A204.1 (cell line): ENCODE results near the gene SMIM8.

ENCODE experiments used
- FAIRE-seq: peaks from 2 replicates; lab custom pipeline; 2012; peaks lifted over from hg19 to GRCh38; lab: Jason Lieb, UNC

Gene SMIM8

DNA sequence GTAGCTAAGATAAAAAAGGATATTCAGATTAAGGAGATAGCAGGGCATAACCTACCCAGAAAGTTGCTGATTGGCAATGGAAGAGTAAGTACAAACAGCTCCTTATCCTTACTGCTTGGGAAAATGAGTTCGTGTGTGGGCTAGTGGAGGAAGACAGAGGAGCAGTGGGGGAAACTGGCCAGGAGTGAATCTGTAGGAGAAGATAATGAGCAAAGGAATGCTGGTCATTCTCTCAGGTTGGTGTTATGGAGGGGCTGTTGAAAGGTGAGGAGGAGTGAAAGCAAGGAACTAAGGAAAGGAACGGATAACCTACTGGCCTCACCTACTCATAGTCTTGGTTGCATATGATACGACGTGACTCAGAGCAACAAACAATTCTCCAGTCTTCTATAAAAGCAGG, 14.0 kb downstream of the SMIM8 start:
- FAIRE-seq = no peak

DNA sequence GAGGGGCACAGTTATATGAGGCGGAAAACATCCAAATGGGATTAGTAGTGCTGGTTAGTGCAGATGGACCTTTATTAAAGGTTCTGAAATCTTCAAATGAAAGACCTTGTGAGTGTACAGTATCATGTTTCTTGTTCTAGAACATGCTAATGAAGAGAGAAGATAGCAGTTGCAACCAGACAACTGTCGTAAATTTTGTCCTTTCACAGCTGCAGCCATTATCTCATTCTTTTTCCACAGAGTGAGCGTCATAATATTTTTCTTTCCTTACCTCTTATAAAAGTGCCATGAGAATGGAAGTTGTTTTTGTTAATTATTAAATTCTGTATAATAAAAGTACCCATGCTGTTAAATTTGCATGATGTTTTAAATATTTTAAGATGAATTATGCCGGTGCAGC, 17.8 kb downstream of the SMIM8 start:
- FAIRE-seq = no peak

DNA sequence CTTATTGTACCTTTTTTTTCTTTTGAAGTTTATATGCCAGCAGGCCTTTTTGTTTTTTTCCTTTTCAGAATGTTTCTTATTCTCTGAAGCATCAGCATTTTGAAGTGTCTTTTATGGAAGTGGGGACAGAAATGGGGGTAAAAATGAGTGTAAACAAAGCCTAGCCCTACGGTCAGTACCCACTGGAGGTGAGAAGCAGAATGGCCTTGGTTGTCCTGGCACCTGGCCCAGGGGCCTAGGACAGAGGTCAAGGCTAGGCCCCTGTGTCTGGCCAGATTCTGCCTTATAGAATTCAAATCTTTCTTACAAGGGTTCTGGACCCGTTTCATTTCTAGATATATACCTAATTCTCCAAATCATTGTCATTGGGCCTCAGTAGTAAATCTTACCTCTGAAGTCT, 18.8 kb downstream of the SMIM8 start:
- FAIRE-seq = no peak

DNA sequence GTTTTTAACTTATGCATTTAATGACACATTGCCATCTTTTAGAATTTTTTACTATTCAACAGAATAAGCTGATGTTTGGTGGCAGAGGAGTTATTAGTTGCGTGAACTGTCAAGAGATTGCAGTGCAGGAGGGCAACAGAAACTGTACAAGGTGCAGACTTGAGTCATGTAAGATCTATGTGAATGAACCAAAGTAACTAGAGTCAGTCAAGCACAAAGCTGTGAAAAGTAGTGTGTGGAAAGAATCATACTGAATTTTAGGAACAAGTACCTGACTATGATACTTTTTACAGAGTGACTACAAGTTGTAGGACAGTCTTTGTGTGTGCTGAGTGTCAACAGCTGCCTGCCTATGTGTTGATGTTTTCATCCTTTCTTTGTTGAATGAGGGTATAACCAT, 19.5 kb downstream of the SMIM8 start:
- FAIRE-seq = no peak

DNA sequence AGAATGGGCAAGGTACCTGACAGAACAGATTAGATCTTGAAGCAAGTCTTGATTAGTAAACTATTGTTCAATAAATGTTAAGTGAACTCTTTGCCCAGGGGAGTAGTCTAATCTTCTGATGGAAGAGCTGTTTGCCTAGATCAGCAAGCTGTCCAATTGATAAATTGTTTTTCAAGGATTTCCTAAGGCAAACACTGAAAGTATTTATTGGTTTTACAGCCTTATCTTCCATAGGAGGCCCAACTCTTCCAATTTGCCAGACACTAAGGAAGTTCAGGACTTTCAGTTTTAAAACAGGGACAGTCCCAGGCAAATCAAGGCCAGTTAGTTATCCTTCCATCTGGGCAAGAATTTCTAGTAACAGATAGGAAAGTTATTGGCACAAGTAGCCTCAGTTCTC, 20.4 kb downstream of the SMIM8 start:
- FAIRE-seq = no peak

DNA sequence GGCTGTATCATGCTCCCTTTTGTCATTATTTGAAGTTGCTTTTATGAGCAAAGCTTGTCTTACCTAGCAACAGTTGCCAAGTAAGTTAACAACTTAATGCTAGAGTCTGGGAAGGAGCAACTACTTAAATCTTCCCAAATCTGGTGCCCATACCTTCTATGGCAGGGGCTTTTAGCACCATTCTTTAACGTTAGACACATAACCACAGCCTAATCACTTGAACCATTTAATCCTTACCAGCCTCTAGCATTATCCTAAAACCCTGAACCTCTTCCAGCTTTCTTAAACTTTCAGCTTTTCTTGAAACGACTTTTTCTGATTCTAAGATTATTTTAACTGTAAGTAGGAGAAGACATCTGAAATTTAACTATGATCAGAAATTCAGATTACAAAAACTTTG, 22.3 kb downstream of the SMIM8 start, which contains the start of gene C6orf163:
Gene C6orf163, plus strand, starts transcription at position 83 of the 400 bp plus-strand sequence. Its CDS starts 287 bp downstream, at position 370.
- FAIRE-seq = no peak

DNA sequence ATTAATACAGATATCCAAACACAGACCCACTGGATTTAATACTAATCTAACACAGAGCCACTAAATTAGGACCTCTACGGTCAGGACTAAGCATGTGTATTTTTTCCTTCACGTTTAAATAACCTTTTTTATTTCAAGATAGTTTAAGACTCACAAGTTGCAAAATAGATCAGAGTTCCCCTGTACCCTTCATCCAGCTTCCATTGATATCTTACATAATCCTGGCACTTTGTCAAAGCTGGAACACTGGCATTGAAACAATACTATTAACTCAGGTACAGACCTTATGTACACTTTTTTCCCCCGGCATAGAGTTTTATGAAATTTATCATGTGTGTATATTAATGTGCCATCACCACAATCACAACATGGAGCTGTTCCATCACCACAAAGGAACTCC, 24.3 kb downstream of the SMIM8 start:
- no peak for FAIRE-seq

DNA sequence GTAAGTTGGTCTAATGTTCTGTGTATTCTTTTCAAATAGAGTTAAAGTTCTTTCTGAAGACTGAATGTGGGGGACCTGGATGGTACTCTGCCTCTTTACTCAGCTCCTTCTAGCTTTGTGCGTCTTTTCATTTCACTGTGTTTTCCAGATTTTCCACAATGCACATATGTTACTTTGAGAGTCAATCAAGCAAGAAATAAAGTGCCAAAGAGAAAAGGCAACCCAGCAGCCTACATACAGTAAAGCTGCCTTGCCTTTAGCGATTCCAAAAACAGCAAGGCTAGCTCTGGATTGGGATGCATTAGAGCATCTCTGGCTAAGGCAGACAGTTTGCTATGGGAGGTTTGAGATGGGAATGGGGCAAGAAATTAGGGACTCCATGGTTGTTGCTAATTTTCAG, 27.5 kb downstream of the SMIM8 start:
- FAIRE-seq = no peak

DNA sequence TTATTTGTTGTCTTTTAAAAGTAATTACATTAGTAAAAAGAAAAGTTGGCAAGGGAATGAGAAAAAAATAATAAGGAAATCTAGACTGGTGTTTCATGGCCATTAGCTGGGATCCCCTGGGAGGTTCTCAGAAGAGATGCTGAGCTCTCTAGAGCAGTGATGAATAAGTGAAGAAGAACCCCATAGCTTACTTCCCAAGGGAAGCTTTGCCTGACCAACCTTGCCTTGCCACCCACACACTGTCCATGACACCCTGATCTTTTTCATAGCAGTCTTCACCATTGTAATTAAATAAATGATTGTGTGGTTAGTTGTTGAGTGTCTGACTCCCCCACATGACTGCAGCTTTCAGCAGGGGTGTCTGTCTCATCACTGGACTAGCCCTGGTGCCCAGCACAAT, 28.1 kb downstream of the SMIM8 start:
- FAIRE-seq = no peak

DNA sequence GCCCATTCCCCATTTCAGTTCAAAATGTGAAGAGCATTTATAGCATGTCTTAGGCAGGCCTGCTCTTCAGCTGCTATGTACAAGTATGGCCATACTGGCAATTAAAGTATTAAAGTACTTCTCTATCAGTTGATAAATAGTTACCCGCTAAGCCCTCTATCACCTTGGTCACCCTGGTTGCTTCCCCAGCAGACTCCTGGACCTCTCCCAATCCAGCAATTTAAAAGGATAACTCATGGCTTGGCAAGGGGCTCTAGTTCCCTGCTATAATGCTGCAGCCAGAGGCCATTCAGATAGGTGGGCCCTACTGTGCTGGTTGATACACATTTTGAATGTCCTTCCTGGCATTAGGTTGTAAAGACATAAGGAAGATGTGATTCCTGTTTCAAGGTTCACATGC, 29.2 kb downstream of the SMIM8 start:
- no peak for FAIRE-seq

DNA sequence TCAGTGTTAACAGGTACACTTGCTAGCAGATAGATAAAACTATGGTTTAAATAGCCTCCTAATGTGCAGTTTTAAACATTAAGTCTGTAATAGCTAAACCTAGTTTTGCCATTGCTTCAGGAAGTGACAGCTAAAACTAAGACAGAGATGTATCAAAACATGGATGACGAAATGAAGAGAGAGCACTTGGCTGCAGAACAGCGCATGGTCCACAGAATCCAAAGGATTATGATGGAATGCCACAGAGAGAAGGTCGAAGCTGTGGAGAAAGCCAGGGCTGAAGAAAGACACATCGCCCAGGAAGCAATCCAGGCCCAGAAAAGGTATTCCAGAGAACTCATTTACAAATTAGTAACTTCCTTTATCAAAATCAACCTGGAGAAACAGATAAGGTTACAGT, 33.8 kb downstream of the SMIM8 start:
- FAIRE-seq = no peak

DNA sequence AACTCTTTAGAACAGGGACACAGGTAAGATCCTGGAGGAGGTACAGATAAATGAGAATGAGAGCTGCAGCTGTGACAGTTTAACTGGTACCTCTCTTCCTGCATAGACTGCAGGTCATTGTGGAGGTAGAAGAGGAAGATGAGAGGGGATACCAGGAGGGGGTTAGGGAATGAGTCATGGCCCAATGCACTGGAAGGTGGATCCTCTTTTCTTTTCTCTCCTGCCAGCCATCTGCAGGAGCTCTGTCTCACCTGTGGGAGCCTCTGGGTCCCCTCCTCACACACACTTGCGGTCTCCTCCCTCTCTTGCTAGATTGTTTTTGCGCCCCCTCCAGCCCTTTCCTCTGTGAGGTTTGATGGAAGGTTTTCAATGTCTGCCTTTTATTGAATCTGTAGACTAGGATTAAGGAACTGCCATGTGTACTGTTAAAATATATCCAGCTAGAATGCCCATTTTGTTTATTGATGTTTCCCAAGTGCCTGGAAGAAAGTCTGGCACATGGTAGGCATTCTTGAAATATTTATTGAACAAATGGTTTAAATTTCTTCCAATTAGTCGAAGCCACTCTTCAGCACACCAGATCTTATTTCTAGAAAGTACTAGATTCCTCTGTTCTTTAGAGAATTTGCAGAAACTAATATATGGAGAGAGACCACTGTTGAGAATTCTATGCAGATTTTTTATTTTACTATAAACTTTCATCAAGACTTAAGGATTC, 35.2 kb downstream of the SMIM8 start:
- no peak for FAIRE-seq

DNA sequence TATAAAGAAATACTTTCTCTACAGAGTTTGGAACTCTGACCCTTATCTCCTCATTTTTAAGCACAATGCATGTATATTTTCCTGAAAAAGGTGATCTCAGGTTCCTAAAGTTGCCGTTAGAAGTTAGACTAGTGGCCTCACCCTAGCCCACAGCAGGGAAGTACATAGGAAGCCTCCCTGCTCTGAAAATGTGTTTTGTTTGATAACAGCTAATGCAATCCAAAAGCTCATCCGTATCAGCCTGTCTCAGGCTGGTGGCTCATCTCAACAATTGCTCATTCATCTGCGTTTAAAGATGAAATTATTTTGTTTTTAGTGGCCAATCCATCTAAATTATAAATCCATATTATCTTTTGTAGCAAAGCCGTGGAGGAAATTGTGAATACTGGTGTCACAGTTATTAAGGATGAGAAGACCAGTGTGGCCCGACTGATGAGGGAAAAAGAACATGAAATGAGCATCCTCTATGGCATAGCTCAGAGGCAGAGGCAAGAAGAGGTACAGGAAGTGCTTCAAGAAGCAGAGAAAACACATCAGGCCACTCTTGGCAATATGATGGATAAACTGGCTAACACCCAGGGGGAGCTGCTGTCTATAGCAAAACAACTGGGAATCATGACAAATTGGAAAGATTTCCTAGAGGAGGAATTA, 42.3 kb downstream of the SMIM8 start:
- no peak for FAIRE-seq

DNA sequence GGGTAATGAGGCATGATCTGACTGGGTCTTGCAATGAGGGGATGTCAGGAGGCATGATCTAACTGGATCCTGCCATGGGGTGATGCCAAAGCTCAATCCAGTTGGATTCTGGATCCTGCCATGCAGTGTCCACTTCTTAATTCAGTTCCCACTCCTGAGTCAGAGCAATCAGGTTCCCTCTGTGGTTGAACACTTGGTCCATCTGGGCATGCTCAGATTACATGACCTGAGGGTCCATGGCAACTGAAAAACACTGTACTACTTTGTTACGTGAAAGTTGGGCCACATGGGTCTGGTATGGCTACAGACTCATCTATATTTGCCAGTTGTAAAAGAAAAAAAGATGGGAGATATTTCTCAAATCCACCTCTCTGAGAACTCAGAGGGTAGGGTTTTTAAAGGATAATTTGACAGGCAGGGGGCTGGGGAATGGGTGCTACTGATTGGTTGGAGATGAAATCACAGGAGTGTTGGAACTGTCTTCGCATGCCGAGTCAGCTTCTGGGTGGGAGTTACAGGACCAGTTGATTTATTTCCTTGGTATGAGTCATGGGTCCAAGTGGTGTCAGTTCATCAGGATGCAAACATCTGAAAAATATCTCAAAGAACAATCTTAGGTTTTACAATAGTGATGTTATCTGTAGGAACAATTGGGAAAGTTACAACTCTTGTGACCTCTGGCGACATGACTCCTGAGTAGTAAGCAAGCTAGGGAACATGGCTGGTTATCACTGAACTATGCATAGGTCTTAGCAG, 43.9 kb downstream of the SMIM8 start:
- no peak for FAIRE-seq

DNA sequence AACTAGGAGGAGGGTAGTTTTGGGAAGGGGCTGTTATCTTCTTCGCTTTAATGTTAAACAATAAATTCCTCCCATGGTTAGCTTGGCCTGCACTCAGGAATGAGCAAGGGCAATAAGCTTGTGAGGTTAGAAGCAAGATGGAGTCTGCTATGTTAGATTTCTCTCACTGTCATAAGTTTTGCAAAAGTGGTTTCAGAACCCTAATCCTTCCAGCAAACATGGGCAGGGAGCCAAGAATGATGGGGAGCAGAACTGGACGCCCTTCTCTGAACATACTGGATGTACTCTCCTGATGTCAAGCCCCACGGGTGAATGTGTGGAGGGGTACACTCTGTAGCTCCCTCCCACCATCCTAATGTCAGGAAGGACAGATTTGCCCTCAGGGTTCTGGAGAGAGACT, 44.5 kb downstream of the SMIM8 start:
- no peak for FAIRE-seq

DNA sequence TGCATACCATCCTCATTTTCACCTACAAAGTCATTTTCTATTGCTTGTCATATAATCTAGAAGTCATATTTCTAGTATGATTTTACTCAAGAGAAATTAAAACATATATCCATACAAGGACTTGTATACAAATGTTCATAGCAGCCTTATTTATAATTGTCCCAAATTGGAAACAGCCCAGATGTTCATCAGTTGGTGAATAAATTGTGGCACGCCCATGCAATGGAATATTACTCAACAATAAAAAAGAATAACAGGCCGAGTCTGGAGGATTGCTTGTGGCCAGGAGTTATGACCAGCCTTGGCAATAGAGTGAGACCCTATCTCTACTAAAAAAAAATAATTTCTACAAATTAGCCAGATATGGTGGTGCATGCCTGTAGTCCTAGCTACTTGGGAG, 51.0 kb downstream of the SMIM8 start:
- no peak for FAIRE-seq

DNA sequence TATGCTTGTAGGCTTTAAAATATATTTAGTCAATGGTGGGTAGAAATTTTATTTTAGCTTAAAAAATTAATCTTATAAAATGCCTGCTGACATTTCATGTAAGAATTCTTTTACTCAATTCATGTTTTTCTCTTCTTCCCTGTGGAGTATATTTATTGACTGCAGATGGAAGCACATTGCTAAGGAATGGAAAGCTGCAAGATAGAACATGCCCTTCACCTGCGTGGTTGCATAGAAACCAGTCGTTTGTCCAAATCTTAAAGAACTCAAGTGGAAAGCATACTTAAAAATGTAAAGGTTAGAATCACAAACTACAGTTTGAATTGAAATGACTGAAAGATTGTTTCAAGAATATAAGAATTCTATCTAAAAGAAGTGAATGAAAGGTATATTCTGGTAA, 52.9 kb downstream of the SMIM8 start:
- no peak for FAIRE-seq

DNA sequence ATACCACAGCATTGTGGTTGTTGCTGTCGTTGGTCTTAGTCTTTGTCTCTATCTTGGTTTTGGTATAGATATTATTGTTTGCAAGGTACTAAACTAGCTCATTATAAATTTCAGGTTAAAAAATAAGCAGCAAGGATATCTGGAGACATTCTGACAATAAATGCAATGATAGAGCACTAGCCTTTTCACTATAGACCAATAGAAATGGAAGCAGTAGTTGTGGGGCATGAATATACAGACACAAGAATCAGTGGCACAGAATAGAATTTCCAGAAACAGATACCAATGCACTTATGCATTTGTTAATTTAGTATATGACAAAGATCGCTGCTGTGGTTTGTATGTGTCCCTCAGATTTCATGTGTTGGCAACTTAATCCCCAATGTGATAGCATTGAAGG, 54.3 kb downstream of the SMIM8 start:
- no peak for FAIRE-seq

DNA sequence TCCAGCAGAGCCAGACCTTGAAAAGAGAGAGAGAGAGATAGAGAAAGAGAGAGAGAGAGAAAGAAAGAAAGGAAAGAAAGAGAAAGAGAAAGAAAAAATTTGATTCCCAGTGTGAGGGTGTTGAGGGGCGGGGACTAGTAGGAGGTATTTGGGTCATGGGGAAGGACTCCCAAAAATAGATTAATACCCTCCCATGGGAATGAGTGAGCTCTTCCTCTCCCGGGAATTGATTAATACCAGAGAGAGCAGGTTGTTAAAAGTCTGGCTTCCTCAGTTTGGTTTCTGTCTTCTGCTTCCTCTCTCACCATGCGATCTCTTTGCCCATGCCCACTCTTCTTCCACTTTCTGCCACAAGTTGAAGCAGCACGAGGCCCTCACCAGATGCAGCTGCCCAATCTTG, 56.6 kb downstream of the SMIM8 start:
- no peak for FAIRE-seq

DNA sequence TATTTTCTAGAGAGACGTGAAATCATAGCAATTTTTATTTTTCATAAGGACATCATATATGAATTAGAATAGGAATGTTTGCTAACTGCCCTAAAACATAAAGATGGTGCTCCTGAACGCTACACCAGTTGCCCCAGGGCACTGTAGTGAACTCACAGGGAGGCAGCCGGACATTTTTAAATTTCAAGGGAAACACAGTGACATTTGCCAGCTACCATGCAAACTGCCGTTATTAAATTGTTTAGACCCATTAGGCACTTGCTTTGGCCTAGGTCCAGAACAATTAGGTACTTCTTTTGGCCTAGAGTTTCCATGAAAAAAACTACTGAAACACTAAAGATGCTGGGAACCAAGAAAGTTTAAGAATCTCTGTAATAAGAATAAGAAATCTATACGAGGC, 60.5 kb downstream of the SMIM8 start:
- no peak for FAIRE-seq

DNA sequence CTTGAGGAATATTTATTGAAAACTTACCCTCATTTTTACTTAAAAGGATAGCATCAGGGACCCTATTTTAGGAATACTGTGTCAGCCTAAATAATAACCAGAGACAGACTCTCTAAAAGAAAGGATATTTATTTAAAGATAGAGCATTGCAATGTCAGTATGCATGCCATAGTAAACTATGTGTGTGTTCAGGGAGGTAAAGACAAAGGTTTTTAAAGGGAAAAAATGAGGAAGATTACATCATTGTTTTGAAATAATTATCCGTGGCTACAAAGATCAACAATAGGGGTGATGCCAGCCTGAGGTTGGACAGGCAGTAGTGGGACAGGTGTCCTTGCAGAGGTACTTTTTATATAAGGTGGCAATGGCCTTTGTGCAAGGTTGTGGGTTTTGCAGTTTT, 61.6 kb downstream of the SMIM8 start:
- no peak for FAIRE-seq

DNA sequence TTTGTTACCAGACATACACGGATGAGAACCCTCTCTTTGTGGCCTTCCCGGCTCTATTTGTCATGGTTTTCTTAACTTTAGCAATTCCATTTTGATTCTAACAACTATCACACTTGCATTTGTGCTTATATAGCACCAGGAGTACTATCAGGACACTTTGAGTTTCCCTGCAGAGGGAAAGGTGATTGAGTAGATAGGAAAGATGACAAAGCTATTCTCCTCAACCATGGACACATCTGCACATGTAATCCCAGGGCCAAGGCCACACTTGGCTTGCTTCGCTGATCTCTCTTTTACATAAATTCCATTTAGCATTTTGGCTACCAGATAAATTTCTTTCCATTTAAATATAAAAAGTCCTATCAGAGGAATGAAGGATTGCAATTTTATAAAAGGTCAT, 62.1 kb downstream of the SMIM8 start:
- no peak for FAIRE-seq

DNA sequence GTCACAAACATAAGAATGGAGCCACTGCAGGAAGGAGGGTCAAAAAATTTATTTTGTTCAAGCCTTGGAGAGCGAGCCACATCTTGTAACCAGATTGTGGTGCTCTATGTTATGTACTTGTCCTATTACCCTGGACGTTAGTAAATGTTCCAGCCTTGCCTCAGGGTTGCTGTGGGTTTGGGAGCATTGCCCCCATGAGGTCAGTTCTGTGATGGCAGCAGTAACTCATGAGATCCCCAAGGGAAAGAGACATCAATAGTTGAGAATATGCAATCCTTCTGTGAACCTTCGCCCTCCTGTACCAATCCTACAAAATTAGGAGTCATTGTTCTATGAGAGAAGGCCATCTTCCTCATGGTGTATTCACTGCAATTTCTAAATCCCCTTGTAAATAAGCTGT, 68.9 kb downstream of the SMIM8 start:
- FAIRE-seq = peak; percentile 49
